Panc1 (cell line): ENCODE measurements around the gene DNPH1.

Source experiments
- CTCF ChIP-seq: fragments of 450-650 bp; IDR thresholded peaks from 2 replicates; pipeline ENCODE4 v1.5.1; 2017; ENCODE audit warnings: mild to moderate bottlenecking
- POLR2AphosphoS5 ChIP-seq: IDR thresholded peaks from 2 replicates; pipeline ENCODE4 v1.6.1; 2012; ENCODE audit warnings: mild to moderate bottlenecking, low read depth, low read length, moderate library complexity

- TF ChIP-seq CTCF: no peak
- TF ChIP-seq POLR2AphosphoS5: no peak
Measured at GRCh38 chr6:43183441-43183840, 45.8 kb downstream of the DNPH1 start.
